ENCODE results near the gene CNTN4. TPM values are rescaled to one million over a fixed set of nuclear protein-coding genes. Genes with fewer than 3 reads are reported as not detected.
A peak's percentile ranks its signal among the peaks of the same experiment; 100 is the strongest.

Gene CNTN4
- total RNA-seq, 1 experiment from 2014 or later, result not detected

DNA sequence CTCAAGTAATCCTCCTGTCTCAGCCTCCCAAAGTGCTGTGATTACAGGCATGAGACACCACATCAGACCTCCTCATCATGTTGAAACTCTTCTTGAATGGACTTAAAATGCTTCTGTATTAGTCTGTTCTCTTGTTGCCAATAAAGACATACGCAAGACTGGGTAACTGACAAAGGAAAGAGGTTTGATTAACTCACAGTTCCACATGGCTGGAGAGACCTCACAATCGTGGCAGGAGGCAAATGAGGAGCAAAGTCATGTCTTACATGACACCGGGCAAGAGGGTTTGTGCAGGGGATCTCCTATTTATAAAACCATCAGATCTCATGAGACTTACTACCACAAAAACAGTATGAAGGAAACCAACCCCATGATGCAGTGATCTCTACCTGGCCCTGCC is 113.5 kb downstream of the CNTN4 start:
- no peaks in the 10 kb centered on the region for H3K9me3 ChIP-seq
- H3K27me3 ChIP-seq, result no peaks in the 10 kb centered on the region
- H3K4me3 ChIP-seq, result no peak overlapping the region
- H3K36me3 ChIP-seq, result no peaks in the 10 kb centered on the region
- DNase-seq, result no peak

DNA sequence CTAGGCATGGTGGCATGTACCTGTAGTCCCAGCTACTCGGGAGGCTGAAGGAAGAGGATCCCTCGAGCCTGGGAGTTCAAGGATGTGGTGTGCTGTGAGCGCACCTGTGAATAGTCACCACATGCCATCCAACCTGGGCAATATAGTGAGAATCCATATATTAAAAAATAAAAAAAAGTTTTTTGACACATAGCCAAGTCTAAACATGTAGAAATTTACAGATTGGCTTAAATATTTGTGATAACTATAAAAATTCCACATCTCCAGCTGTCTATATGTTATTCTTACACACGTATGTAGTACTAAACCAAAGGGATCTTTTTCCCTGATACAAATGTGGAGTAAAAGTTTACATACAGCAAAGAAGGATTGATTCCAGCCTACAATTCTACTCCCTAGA is 119.7 kb downstream of the CNTN4 start:
- no peak overlapping the region for H3K4me3 ChIP-seq
- DNase-seq, result no peak
- H3K27me3 ChIP-seq, result no peaks in the 10 kb centered on the region
- no peaks in the 10 kb centered on the region for H3K36me3 ChIP-seq
- H3K9me3 ChIP-seq, result no peaks in the 10 kb centered on the region

DNA sequence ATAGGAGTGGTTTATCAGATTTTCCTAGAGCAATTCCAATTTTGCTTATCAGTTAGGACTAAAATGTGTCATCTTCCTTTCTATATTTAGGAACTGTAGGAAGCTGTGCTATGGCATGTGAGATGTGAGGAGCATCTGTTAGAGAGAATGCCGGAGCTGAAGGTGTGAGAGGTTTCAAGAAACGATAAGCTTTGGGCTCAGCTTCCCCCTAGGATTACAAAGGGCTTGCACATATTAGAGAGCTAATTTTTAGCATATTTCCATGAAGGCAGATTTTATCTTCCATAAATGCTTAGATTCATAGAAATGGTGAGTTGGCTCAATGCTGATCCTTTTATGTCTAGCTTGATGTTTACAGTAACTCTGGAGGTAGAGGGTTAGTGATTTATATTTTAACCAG is 120.2 kb downstream of the CNTN4 start:
- Histone ChIP-seq H3K27me3 (no peaks in the 10 kb centered on the region), H3K9me3 (no peaks in the 10 kb centered on the region), H3K4me3 (no peak overlapping the region), H3K36me3 (no peaks in the 10 kb centered on the region)
- DNase-seq, result no peak

DNA sequence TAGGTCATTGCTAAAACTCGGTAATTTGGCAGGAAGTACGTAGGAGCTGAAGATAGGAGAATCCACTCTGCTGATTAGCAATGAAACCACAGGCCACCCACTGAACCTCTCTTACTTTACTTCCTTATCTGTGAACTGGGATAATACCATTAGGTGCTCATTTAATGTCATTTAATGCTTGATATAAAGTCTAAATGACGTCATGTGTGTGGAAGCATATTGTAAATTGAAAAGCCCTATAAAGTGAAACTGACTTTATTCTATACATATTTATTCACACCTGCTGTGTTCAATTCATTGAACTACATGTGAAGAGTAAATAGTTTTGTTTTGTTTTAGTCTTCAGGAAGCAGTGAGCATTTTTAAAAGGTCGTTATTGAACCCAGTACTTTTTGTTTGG is 137.5 kb downstream of the CNTN4 start:
- DNase-seq, result no peak
- H3K27me3 ChIP-seq, result no peaks in the 10 kb centered on the region
- H3K4me3 ChIP-seq, result no peak overlapping the region
- no peaks in the 10 kb centered on the region for H3K36me3 ChIP-seq
- no peaks in the 10 kb centered on the region for H3K9me3 ChIP-seq

DNA sequence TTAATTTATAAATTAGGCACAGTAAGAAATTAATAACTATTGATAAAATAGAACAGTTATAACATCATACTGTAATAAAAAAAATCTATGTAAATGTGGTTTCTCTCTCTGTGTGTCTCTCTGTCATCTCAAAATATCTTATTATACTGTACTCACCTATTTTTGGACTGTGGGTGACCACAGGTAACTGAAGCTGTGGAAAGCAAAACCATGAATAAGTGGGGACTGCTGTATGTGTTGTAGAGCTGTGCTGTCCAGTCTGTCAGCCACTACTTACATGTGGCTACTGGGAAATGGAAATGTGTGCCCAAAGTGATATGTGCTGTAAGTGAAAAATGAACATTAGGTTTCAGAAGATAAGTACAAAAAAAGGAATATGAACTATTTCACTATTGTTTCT is 145.5 kb downstream of the CNTN4 start:
- Histone ChIP-seq H3K36me3 (no peaks in the 10 kb centered on the region), H3K27me3 (no peaks in the 10 kb centered on the region), H3K4me3 (no peak overlapping the region), H3K9me3 (no peaks in the 10 kb centered on the region)
- no peak for DNase-seq

DNA sequence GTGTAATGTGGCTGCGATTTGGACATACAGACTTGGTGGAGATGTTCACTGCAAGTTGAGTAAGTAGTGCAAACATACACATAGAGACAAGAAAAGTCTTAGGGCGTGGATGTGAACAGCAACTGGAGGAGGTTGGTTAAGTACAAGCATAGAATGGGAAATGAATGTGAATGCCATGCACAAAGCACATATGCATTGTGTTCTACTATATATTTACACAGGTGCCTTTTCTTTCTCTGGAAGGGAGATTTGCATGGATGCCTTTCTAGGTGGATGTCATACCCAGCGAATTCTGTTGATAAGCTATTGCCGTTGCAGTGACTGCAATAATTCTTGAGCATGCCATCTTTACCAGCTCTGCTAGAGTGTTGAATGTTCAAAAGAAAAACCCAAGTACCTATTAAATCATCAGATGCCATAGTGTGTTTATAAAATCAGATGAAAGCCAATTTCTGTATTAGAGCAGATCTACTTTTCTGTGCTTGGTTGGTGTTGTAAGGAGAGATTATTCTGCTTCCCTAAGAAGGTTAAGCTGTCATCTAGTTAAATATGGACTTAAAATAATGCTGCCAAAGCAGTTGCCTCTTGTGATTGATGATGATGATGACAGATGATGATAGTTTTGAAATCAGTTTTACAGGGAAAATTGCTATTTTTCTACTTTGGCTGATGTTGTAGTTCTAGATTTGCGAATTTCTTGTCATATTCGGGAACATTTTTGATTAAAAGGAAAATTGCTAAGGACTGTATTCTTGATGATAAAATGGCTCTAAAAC is 148.4 kb downstream of the CNTN4 start:
- H3K4me3 ChIP-seq, result no peak overlapping the region
- H3K36me3 ChIP-seq, result no peaks in the 10 kb centered on the region
- H3K27me3 ChIP-seq, result no peaks in the 10 kb centered on the region
- H3K9me3 ChIP-seq, result no peaks in the 10 kb centered on the region
- no peak for DNase-seq

DNA sequence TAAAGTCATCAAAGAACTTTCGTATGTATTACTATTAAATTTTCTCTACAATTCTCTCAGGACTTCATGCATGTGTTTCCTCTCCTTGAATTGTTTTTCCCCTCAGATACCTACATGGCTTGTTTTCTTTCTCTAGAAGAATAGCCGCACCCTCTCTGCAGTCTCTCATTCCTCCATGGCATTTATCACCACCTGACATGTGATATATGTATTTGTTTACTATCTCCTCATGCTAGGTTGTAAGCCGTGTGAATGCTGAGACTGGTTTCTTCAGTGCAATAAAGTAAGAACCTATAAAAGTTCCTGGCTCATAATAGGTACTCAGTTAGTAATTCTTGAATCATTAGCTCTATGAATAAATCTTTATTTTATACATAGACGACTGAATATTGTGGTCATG is 149.2 kb downstream of the CNTN4 start:
- H3K4me3 ChIP-seq, result no peak overlapping the region
- no peak for DNase-seq

DNA sequence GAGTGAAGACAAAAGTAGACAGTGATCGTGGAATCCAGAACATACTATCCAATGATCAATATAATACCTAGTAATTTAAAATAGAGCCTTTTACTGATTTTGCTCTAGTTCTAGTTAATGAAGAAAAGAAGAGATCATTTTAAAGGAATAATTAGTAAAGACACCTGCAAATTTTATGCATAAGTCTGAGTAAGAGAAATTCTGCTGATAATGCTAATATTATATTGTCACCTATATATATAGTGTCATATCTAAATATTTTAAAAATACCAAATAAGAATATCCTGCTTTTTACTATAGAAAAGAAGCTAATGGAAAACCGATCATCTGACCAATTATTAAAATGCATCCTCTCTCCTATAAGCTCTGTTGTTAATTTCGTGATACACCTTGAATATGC is 152.1 kb downstream of the CNTN4 start:
- H3K27me3 ChIP-seq, result no peaks in the 10 kb centered on the region
- H3K4me3 ChIP-seq, result no peak overlapping the region
- no peaks in the 10 kb centered on the region for H3K9me3 ChIP-seq
- H3K36me3 ChIP-seq, result no peaks in the 10 kb centered on the region
- no peak for DNase-seq

More for the DNA sequence above, 149.2 kb downstream of the CNTN4 start:
- Histone ChIP-seq H3K36me3 (no peaks in the 10 kb centered on the region), H3K27me3 (no peaks in the 10 kb centered on the region), H3K9me3 (no peaks in the 10 kb centered on the region)

DNA sequence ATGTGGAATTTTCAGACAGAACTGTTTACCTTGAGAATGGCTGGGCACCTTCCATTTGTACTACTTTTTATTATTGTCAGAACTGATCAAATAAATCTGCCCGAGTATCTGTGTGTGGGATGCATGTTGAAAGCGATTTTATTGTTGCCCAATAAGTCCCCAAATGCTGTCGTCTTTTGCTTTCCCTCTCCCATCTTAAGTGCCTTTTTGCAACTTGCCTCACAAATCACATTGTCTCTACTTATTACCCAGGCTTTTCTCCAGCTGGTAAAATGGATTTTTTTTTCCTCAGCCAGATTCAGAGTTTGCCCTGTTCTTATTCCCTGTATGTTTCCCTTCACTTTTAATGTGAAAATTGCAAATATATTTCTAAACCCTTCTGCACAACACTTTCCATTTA is 163.1 kb downstream of the CNTN4 start:
- no peak for DNase-seq
- Histone ChIP-seq H3K9me3 (no peaks in the 10 kb centered on the region), H3K36me3 (no peaks in the 10 kb centered on the region), H3K27me3 (no peaks in the 10 kb centered on the region), H3K4me3 (no peak overlapping the region)

DNA sequence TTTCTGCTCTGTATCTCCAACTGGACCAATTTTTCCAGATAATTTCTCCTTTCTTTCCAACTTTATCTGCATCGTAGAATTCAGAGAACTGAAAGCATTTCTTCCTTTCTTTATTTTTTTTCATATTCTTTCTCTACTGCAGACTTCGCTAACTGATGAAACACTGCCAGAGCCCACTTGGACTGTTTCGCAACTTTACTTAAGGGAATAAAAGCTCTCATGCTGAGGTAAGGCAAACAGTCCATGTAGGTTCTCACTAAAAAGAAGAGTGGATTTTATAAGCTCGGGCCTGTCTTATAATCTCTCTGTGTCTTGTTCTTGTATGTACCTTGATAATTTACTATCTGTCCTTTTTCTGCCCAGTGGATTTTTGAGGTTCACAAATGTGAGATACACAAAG is 163.5 kb downstream of the CNTN4 start:
- Histone ChIP-seq H3K4me3 (no peak overlapping the region), H3K36me3 (no peaks in the 10 kb centered on the region), H3K27me3 (no peaks in the 10 kb centered on the region), H3K9me3 (no peaks in the 10 kb centered on the region)
- no peak for DNase-seq

DNA sequence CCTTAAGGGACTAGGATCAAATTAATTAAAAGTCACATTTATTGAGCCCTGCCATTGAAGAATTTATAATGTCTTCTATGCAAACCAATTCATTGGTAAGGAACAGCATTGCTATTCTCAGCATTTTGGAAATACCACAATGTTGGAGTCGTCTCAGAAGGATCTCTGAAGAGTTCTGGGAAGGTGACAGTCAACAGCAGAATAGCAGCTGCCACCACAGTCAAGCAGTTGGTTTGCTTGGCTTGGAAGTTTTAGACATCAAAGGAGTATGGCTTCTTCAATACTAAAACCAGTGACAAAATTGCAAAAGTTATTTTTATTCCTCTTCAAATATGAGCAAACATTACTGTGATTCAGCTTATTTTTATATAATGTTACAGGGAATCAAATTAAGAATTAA is 167.9 kb downstream of the CNTN4 start:
- no peaks in the 10 kb centered on the region for H3K9me3 ChIP-seq

DNA sequence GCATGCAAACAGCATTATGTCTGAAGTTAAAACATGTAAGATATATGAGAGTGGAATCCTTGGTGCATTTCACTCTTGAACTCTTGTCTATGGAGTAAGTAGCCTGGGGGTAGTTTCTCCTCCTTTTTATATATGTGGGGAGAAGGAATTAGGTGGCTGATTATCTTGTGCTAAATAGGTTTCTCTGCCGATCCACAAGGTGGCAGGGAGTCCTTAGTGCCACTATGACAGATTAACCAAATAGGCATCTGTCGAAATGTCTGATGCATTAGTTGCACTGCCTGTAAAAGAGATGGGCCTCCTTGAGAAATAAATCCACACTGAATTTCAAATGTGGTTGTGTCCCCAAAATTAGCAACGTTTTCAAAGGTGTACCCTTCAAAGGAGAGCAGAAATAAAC is 170.1 kb downstream of the CNTN4 start:
- Histone ChIP-seq H3K4me3 (no peak overlapping the region), H3K27me3 (no peaks in the 10 kb centered on the region), H3K9me3 (no peaks in the 10 kb centered on the region), H3K36me3 (no peaks in the 10 kb centered on the region)
- no peak for DNase-seq

More for the DNA sequence above, 167.9 kb downstream of the CNTN4 start:
- Histone ChIP-seq H3K27me3 (no peaks in the 10 kb centered on the region), H3K4me3 (no peak overlapping the region), H3K36me3 (no peaks in the 10 kb centered on the region)
- no peak for DNase-seq

DNA sequence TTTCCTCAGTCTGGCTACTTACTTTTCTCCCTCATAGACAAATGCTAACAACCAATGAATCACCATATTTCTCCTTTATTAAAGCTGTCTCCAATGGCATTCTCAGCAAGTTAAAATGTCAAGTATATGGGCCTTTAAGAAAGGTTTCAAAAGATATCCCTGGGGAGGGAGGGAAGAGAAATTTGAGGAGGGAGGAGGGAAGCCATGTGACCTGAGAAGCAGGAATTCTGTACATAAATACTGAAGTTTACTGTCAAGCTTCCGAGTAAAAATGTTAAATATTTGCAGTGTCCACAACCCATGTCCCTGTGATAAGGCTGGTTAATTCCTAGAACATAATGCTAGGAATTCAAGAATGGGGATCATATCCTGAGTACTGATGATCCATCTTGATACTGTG is 175.9 kb downstream of the CNTN4 start:
- Histone ChIP-seq H3K9me3 (no peaks in the 10 kb centered on the region), H3K4me3 (no peak overlapping the region), H3K36me3 (no peaks in the 10 kb centered on the region), H3K27me3 (no peaks in the 10 kb centered on the region)
- DNase-seq, result no peak

DNA sequence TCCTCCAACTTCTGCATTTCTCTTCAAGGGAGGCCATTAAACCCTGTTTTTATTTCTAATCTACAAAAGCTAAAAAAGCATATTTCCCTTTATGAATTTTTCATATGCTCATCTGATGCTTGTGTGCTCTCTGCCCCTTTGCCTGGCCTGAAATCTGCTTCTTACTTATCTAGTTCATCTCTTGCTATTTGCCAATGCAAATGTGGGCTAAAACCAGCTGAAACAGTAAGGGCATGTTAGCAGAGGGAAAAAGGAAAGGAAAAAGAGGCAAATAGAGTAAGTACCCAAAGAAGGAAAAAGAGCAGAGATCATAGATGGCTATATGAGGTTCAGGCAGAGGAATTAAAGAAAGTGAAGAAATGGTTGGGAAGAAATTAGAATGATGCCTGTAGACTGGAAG is 185.2 kb downstream of the CNTN4 start:
- DNase-seq, result no peak
- no peaks in the 10 kb centered on the region for H3K27me3 ChIP-seq
- H3K9me3 ChIP-seq, result no peaks in the 10 kb centered on the region
- H3K36me3 ChIP-seq, result no peaks in the 10 kb centered on the region
- H3K4me3 ChIP-seq, result no peak overlapping the region

DNA sequence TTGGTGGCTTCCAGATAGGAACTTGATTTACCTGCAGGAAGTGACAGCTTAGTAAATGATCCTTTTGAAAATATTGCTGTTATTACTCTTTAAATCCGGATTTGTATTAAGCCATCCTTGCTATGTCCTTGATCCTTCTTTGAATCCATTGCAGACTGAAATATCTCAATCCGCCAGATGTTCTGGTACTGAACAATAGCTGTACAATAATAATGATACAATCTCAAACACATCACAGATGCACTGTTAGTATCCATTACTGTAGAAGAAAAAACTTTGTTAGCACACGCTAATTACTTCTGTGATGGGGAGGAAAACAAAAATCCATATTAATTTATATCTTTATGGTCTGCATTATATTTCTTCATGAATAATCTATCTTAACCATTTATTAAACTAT is 202.3 kb downstream of the CNTN4 start:
- DNase-seq, result no peak
- Histone ChIP-seq H3K36me3 (no peaks in the 10 kb centered on the region), H3K4me3 (no peak overlapping the region), H3K9me3 (no peaks in the 10 kb centered on the region), H3K27me3 (no peaks in the 10 kb centered on the region)

DNA sequence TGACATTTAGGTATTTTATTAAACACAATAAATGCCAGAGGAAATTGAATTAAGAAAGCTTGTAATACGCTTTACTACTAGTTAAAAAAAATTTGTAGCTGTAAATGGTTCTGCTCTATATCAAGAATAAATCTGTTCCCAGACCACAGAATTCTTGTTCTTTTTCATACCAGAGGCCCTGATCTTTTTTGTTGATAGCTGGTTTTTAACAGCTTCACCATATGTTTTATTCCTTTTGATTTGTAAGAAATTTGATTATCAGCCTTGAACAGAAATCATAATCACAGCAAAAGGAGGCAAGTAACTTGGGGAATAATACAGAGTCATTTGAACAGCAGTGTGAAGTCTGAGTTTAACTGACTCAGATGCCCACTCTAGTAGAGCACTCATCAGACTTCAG is 202.7 kb downstream of the CNTN4 start:
- no peaks in the 10 kb centered on the region for H3K9me3 ChIP-seq
- no peak for DNase-seq
- no peaks in the 10 kb centered on the region for H3K36me3 ChIP-seq
- no peaks in the 10 kb centered on the region for H3K27me3 ChIP-seq
- no peak overlapping the region for H3K4me3 ChIP-seq

DNA sequence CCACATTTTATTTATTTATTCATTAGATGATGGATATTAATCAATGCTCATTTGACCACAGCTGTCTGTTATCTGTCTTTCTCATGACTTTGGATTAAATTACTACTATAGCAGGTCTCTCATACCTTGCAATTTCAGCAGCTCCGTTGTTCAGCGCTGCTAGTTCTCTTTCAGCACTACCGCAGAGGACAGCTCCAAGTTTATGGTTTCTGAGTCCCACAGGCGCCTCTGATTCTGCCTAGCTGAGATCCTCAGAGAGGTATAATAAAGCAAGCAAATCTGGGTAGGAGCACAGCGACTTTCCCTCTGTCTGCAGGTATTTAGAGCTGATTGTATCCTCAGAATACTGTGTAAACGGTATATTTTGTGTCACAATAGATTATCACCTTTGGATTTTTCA is 204.9 kb downstream of the CNTN4 start:
- H3K27me3 ChIP-seq, result no peaks in the 10 kb centered on the region
- H3K4me3 ChIP-seq, result no peak overlapping the region
- H3K9me3 ChIP-seq, result no peaks in the 10 kb centered on the region
- H3K36me3 ChIP-seq, result no peaks in the 10 kb centered on the region
- DNase-seq, result peak; percentile 2

DNA sequence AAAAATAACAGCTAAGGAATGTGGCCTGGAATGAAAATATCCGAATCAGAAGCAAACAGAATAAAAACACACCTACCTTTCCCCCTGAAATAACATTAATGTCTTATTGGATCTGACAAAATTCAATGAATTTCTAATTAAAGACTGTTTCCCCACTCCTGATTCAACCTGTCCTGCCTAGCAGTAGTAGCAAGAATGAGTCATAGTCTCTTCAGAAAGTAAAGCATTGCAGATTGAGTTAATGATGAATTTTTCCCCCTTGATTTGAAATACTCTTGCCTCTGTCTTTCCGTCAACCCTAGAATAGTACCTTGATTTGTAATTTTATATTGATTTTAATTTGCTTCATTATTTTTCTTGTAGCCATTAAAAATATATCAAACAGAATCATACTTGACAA is 212.4 kb downstream of the CNTN4 start:
- DNase-seq, result no peak
- H3K4me3 ChIP-seq, result no peak overlapping the region
- no peaks in the 10 kb centered on the region for H3K36me3 ChIP-seq
- H3K27me3 ChIP-seq, result no peaks in the 10 kb centered on the region
- no peaks in the 10 kb centered on the region for H3K9me3 ChIP-seq

DNA sequence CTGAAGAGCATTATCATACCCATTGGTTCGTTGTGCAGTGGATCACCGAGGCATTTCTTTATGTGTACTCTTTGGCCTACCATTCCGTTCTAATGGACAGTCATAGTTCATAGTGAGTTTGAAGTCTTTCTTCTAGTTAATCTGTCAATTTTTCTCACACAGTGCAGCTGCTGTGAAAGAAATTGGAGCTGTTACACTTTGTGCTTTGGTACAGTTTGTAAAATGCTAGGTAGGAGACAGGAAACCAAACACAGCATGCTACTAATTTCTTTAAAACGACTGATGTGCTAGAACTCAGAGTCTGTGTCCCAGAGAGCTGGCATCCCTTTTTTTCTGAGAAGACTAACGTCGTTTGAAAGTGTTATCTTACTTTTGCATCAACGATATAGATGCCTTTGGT is 218.9 kb downstream of the CNTN4 start:
- H3K9me3 ChIP-seq, result no peaks in the 10 kb centered on the region
- no peaks in the 10 kb centered on the region for H3K36me3 ChIP-seq
- no peaks in the 10 kb centered on the region for H3K27me3 ChIP-seq
- no peak overlapping the region for H3K4me3 ChIP-seq
- no peak for DNase-seq

Data from MG63 (cell line).